Sigmoid colon (tissue), 7 donors: ENCODE results near the gene MKI67. TPM values are rescaled to one million over a fixed set of nuclear protein-coding genes. Genes with fewer than 3 reads are reported as not detected.

Experiments used
- DNase-seq: peaks from one replicate; pipeline ENCODE4 v3.0.0-alpha.2; 2019
- H3K27ac ChIP-seq, 4 donors: fragments of 200-600 bp; sonication (generic); one replicate each; pipeline ENCODE4 v1.5.1; 2016 to 2019; ENCODE audit warnings: mild to moderate bottlenecking in 1 of 4
- H3K27me3 ChIP-seq, 3 donors: fragments of 200-600 bp; sonication (generic); one replicate each; pipeline ENCODE4 v1.5.1; 2019; ENCODE audit warnings: mild to moderate bottlenecking in 1 of 3
- H3K36me3 ChIP-seq, 4 donors: fragments of 200-600 bp; sonication (generic); one replicate each; pipeline ENCODE4 v1.5.1; 2016 to 2019
- H3K4me1 ChIP-seq, 4 donors: fragments of 200-600 bp; sonication (generic); one replicate each; pipeline ENCODE4 v1.5.1; 2017 to 2019
- H3K4me3 ChIP-seq, 4 donors: fragments of 200-600 bp; sonication (generic); one replicate each; pipeline ENCODE4 v1.5.1; 2017 to 2019; ENCODE audit warnings: mild to moderate bottlenecking in 2 of 4, moderate library complexity in 1 of 4
- H3K9me3 ChIP-seq, 4 donors: fragments of 200-600 bp in 3 of 4; sonication (generic) in 3 of 4; one replicate each; pipeline versions ENCODE4 v1.5.1 to v1.6.1; 2013 to 2019
- EP300 ChIP-seq, 4 donors: sonication (generic); formaldehyde crosslinking; IDR thresholded peaks; one replicate each; pipeline ENCODE4 v1.6.1; 2017; ENCODE audit warnings: antibody characterized with exemption in 4 of 4
- POLR2A ChIP-seq, 2 donors: fragments of 450-650 bp; IDR thresholded peaks; one replicate each; pipeline ENCODE4 v1.6.1; 2016; ENCODE audit warnings: antibody characterized with exemption in 2 of 2, mild to moderate bottlenecking in 2 of 2, moderate library complexity in 2 of 2
- POLR2AphosphoS5 ChIP-seq, 4 donors: sonication (generic); formaldehyde crosslinking; IDR thresholded peaks; one replicate each; pipeline ENCODE4 v1.6.1; 2017; ENCODE audit warnings: antibody characterized with exemption in 4 of 4
- WGBS, 2 donors: extraction: QIAGEN DNeasy Blood & Tissue Kit; methylation state at CpG; one replicate each; pipeline ENCODE4 v1.1.7; 2013; 5-methylcytosine and 5-hydroxymethylcytosine counted together
- intact Hi-C: fragments of 100-400 bp; cut with DNase I; formaldehyde crosslinking; loops from one replicate; pipeline ENCODE4 v1.15.1; 2023
- polyA plus RNA-seq, 3 donors: library from polyadenylated mRNA; stranded (reverse); fragments of 200-250 nt; gene quantifications; one replicate each; pipeline ENCODE4 v1.2.3, GENCODE V29; 2013
- total RNA-seq, 4 donors: library from RNA; depleted of rRNA; stranded (reverse); fragments of >200 nt; gene quantifications; one replicate each; pipeline ENCODE4 v1.1.0, GENCODE V29; 2016
- TF ChIP-seq, protein P1 (sequence below), 4 experiments: fragments of 450-650 bp in 3 of 4; fragments of 200-600 bp in 1 of 4; IDR thresholded peaks; one replicate each; pipeline ENCODE4 v1.5.1; 2016 to 2019; ENCODE audit warnings: antibody characterized with exemption in 4 of 4, mild to moderate bottlenecking in 3 of 4, moderate library complexity in 2 of 4
- donor health status: healthy with polysubstance abuse.
- donor health status: Bipolar disorder and iron deficiency.
- donor health status: healthy.

MKI67 gene
- total and polyA plus RNA-seq, 7 donors, result 0.49 to 29.0 (median 1.2) TPM

GRCh38 chr10:128163701-128164100 lies 37.5 kb upstream of the MKI67 start:
- no peaks in the 10 kb centered on the region for H3K9me3 ChIP-seq
- WGBS, 2 donors, result 87 to 90% methylated on average over 5 of the region's 5 CpGs

GRCh38 chr10:128161031-128161430 lies 34.8 kb upstream of the MKI67 start:
- Histone ChIP-seq H3K27me3 (no peaks in the 10 kb centered on the region), H3K36me3 (no peaks in the 10 kb centered on the region), H3K4me3 (no peak overlapping the region), H3K4me1 (no peaks in the 10 kb centered on the region), H3K27ac (no peak overlapping the region), H3K9me3 (no peaks in the 10 kb centered on the region)
- TF ChIP-seq, protein P1, sequence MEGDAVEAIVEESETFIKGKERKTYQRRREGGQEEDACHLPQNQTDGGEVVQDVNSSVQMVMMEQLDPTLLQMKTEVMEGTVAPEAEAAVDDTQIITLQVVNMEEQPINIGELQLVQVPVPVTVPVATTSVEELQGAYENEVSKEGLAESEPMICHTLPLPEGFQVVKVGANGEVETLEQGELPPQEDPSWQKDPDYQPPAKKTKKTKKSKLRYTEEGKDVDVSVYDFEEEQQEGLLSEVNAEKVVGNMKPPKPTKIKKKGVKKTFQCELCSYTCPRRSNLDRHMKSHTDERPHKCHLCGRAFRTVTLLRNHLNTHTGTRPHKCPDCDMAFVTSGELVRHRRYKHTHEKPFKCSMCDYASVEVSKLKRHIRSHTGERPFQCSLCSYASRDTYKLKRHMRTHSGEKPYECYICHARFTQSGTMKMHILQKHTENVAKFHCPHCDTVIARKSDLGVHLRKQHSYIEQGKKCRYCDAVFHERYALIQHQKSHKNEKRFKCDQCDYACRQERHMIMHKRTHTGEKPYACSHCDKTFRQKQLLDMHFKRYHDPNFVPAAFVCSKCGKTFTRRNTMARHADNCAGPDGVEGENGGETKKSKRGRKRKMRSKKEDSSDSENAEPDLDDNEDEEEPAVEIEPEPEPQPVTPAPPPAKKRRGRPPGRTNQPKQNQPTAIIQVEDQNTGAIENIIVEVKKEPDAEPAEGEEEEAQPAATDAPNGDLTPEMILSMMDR (IDR thresholded peaks at IDR 0.05), result no peak
- no peak for TF ChIP-seq POLR2AphosphoS5 (IDR thresholded peaks at IDR 0.05)
- TF ChIP-seq EP300 (IDR thresholded peaks at IDR 0.05), result no peak
- TF ChIP-seq POLR2A (IDR thresholded peaks at IDR 0.05), result no peak
- DNase-seq, result no peak
- 71 to 84% methylated on average over 7 of the region's 7 CpGs for WGBS, 2 donors
- intact Hi-C loops, result no loop called here

More at GRCh38 chr10:128163701-128164100, 37.5 kb upstream of the MKI67 start:
- DNase-seq, result no peak
- TF ChIP-seq, protein P1 (IDR thresholded peaks at IDR 0.05), result no peak
- TF ChIP-seq POLR2AphosphoS5 (IDR thresholded peaks at IDR 0.05) (no peak), POLR2A (IDR thresholded peaks at IDR 0.05) (no peak), EP300 (IDR thresholded peaks at IDR 0.05) (no peak)
- Histone ChIP-seq H3K27me3 (no peaks in the 10 kb centered on the region), H3K27ac (no peak overlapping the region), H3K36me3 (no peaks in the 10 kb centered on the region), H3K4me1 (no peaks in the 10 kb centered on the region), H3K4me3 (no peak overlapping the region)
- intact Hi-C loops, result no loop called here

- WGBS, 2 donors, result 53 to 60% methylated on average over 6 of the region's 6 CpGs
- no peaks in the 10 kb centered on the region for H3K4me1 ChIP-seq
- intact Hi-C loops, result no loop called here
- no peaks in the 10 kb centered on the region for H3K9me3 ChIP-seq
- no peak overlapping the region for H3K4me3 ChIP-seq
- H3K27me3 ChIP-seq, result no peaks in the 10 kb centered on the region
- no peak for DNase-seq
- H3K27ac ChIP-seq, result no peak overlapping the region
- H3K36me3 ChIP-seq, result no peaks in the 10 kb centered on the region
- TF ChIP-seq POLR2A (IDR thresholded peaks at IDR 0.05), result no peak
- no peak for TF ChIP-seq EP300 (IDR thresholded peaks at IDR 0.05)
- TF ChIP-seq POLR2AphosphoS5 (IDR thresholded peaks at IDR 0.05), result no peak
- TF ChIP-seq, protein P1 (IDR thresholded peaks at IDR 0.05), result no peak
Measured at GRCh38 chr10:128160297-128160711, 34.1 kb upstream of the MKI67 start.

DNA sequence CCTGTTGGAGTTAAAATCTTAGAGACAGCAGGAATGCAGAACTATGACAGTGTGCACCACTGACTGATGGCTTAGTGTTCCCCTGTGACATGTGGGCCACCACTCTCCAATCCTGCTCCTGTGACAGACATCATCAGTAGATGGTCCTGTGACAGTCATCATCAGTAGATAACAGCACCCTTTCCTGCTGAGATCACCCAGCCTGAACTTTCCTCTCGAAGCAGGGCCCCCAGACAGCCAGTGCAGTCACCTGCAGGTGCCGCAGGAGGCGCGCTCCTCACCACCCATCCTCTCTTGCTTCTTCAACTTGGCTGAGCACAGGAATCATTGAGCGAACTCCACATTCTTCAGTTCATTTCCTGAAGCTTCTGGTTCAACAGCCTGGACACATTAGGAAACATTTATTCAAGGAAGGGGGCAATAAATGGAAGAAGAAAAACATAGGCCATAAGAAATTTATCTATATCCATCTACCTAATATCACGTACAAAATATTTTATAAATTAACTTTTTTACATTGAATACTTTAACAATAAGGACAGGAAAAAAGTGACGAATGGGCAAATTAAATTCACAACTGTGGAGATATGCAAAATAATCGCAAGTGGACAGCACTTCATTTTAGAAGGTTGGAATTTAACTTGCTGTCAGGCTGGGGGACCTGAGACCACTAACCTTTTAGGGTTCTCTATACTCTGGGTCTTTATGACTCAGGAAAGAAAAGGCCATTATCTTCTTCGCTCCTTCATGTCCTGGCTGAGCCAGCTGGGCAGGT lies 32.0 kb upstream of the MKI67 start:
- DNase-seq, result no peak
- WGBS, 2 donors, result 90 to 93% methylated on average over 9 of the region's 9 CpGs
- Histone ChIP-seq H3K36me3 (no peaks in the 10 kb centered on the region), H3K9me3 (no peaks in the 10 kb centered on the region), H3K27me3 (peaks cover 0 to 9% (median 0%) of the 10 kb centered on the region in 3 donors), H3K27ac (no peak overlapping the region), H3K4me1 (no peaks in the 10 kb centered on the region), H3K4me3 (no peak overlapping the region)
- TF ChIP-seq, protein P1 (IDR thresholded peaks at IDR 0.05), result no peak
- TF ChIP-seq POLR2AphosphoS5 (IDR thresholded peaks at IDR 0.05) (no peak), POLR2A (IDR thresholded peaks at IDR 0.05) (no peak), EP300 (IDR thresholded peaks at IDR 0.05) (no peak)
- intact Hi-C loops, result no loop called here
